GM18517 (cell line): ENCODE results near the gene COQ8B.

Source experiments
- ATAC-seq: cut with Tn5 transposase; IDR thresholded peaks from one replicate; pipeline ENCODE4 v1.9.1; 2021; ENCODE audit warnings: mild to moderate bottlenecking, moderate library complexity; ENCODE audit not compliant: unreplicated experiment

Gene COQ8B

DNA sequence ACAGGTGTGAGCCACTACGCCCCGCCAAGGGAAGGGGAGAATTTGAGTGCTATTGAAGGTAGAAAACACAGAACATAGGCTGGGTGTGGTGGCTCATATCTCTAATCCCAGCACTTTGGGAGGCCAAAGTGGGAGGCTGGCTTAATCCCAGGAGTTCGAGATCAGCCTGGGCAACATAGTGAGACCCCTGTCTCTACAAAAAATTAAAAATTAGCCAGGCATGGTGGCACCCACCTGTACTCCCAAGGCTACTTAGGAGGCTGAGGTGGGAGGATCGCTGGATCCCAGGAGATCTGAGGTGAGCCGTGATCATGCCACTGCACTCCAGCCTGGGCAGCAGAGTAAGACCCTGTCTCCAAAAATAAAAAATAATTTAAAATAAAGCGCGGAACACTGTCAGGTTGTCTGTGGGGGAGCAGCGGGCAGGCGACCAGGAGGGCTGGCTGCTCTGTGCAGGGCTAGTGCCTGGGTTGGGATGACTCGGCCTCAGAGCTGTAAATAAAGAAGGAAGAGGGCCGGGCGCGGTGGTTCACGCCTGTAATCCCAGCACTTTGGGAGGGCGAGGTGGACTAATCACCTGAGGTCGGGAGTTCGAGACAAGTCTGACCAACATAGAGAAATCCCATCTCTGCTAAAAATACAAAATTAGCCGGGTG, 74.5 kb downstream of the COQ8B start:
- ATAC-seq: no peak
